Activated CD4-positive, CD25-positive, alpha-beta regulatory T cell treated with anti-CD3 and anti-CD28 coated beads, Interleukin-2, amount 50 U/mL, for 72 hours (primary cell): ENCODE data around the gene KRTAP4-2.
"Not testable (repeated sequence)": the region's sequence is repeated elsewhere in the genome, so short reads cannot be mapped to it uniquely, and the experiment has no call there.

Experiments
- DNase-seq: peaks from one replicate; pipeline ENCODE4 v3.0.0; 2021

KRTAP4-2 gene

GRCh38 chr17:41177727-41178271 lies at the start of gene KRTAP4-2:
TSS of gene KRTAP4-2 (minus strand) at chr17:41178221. CDS start at chr17:41178164, 57 bp downstream.
- no peak for DNase-seq

- not testable (repeated sequence) for DNase-seq
Measured at GRCh38 chr17:41226598-41227095, 48.6 kb upstream of the KRTAP4-2 start, which contains the start of gene KRTAP9-2. TSS of gene KRTAP9-2 (plus strand) at chr17:41226648. CDS start at chr17:41226655, 7 bp downstream.

- DNase-seq: no peak
Measured at GRCh38 chr17:41226051-41226450, 48.0 kb upstream of the KRTAP4-2 start.

GRCh38 chr17:41223821-41224220 lies 45.8 kb upstream of the KRTAP4-2 start:
- DNase-seq: no peak

GRCh38 chr17:41215681-41216080 lies 37.7 kb upstream of the KRTAP4-2 start:
- no peak for DNase-seq

GRCh38 chr17:41212524-41213169 lies 34.6 kb upstream of the KRTAP4-2 start:
- no peak for DNase-seq

GRCh38 chr17:41211845-41212466 lies 33.9 kb upstream of the KRTAP4-2 start:
- no peak for DNase-seq

GRCh38 chr17:41199421-41200078 lies 21.5 kb upstream of the KRTAP4-2 start:
- DNase-seq: no peak

- DNase-seq: no peak
Measured at GRCh38 chr17:41196068-41196467, 18.0 kb upstream of the KRTAP4-2 start.

GRCh38 chr17:41190328-41190727 lies 12.3 kb upstream of the KRTAP4-2 start:
- no peak for DNase-seq

- not testable (repeated sequence) for DNase-seq
Measured at GRCh38 chr17:41189837-41190318, 11.9 kb upstream of the KRTAP4-2 start, which contains the start of gene KRTAP9-1. TSS of gene KRTAP9-1 (plus strand) at chr17:41189887. CDS start at chr17:41189887, 0 bp downstream.

GRCh38 chr17:41186872-41187271 lies 8.9 kb upstream of the KRTAP4-2 start:
- no peak for DNase-seq

GRCh38 chr17:41185001-41185400 lies 7.0 kb upstream of the KRTAP4-2 start:
- DNase-seq: no peak

GRCh38 chr17:41184480-41184961 lies 6.5 kb upstream of the KRTAP4-2 start, which contains the start of gene KRTAP4-1:
TSS of gene KRTAP4-1 (minus strand) at chr17:41184911. CDS start at chr17:41184854, 57 bp downstream.
- no peak for DNase-seq

GRCh38 chr17:41178843-41179616 lies 1.0 kb upstream of the KRTAP4-2 start:
- no peak for DNase-seq

- DNase-seq: no peak
Measured at GRCh38 chr17:41178341-41178740, 320 bp upstream of the KRTAP4-2 start.

GRCh38 chr17:41176744-41177387 lies 1.2 kb downstream of the KRTAP4-2 start:
- no peak for DNase-seq

- DNase-seq: no peak
Measured at GRCh38 chr17:41171886-41172285, 6.1 kb downstream of the KRTAP4-2 start.

GRCh38 chr17:41168121-41168520 lies 9.9 kb downstream of the KRTAP4-2 start, which contains the start of gene KRTAP4-3:
TSS of gene KRTAP4-3 (minus strand) at chr17:41168221. CDS start at chr17:41168172, 49 bp downstream.
- no peak for DNase-seq

GRCh38 chr17:41167561-41167960 lies 10.5 kb downstream of the KRTAP4-2 start:
- no peak for DNase-seq

- no peak for DNase-seq
Measured at GRCh38 chr17:41163828-41164227, 14.2 kb downstream of the KRTAP4-2 start.
